Neuron (in vitro differentiated cells): ENCODE results near the gene HAUS2.

Experiments
- H2AFZ ChIP-seq: one replicate; pipeline ENCODE4 v1.6.1; 2013; ENCODE audit warnings: low read depth, mild to moderate bottlenecking, inconsistent platforms, low read length, moderate library complexity
- H3K27me3 ChIP-seq: one replicate; pipeline ENCODE4 v1.6.1; 2013; ENCODE audit warnings: low read length; ENCODE audit not compliant: insufficient read depth
- H3K36me3 ChIP-seq: one replicate; pipeline ENCODE4 v1.6.1; 2013; ENCODE audit warnings: low read length; ENCODE audit not compliant: insufficient read depth
- H3K4me1 ChIP-seq: one replicate; pipeline ENCODE4 v1.6.1; 2013; ENCODE audit warnings: low read length; ENCODE audit not compliant: insufficient read depth
- H3K4me3 ChIP-seq: 2 replicates; pipeline ENCODE4 v1.5.1; 2013; ENCODE audit warnings: mild to moderate bottlenecking, low read length, moderate library complexity
- H3K9me3 ChIP-seq: one replicate; pipeline ENCODE4 v1.6.1; 2013; ENCODE audit warnings: low read length

Gene HAUS2

DNA sequence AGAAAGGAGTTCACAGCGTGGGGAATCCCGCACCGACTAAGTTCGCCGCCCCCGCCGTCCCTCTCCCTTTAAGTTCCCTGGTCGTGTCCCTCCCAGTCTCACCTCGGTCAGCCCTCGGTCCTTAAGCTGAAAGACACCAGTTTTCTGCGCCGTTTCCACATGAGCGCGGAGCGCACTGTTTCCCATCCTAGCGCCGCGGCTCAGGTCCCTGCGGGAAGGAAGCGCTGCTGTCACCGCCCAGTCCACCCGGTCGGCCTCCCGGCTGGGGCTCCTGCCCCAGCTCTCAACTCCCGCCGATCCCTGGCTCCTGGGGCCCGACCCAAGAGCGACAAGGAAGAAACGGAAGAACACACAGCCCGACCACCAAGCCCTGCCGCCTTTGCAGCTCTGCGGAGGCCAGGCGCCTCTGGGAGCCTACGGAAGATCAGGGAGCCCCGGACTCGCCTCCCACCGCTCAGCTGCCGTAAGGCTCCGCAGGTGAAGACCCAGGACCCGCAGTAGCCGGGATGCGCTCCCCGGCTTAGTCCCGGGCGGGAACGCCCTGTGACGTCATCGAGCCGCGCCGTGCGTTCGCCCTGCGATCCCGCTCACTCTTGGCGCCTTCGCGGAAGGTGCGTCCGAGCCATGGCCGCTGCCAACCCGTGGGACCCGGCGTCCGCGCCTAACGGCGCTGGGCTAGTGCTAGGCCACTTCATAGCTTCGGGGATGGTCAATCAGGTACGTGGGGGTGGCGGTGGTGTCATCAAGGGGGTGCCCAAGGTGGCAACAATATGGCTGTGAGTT is at the start of gene HAUS2, which contains the start of gene LRRC57:
Gene HAUS2 (plus strand): TSS at position 590 of the 783 bp plus-strand sequence. CDS start 35 bp downstream, at position 625.
Gene LRRC57 (minus strand): TSS at position 545 of the 783 bp plus-strand sequence. CDS start 359 bp downstream, at position 186.
- peak within 1 kb of the TSS; percentile 80 for H3K4me3 ChIP-seq
- H3K4me1 ChIP-seq, result peaks cover 22% of the 10 kb centered on the region
- H2AFZ ChIP-seq, result peak within 1 kb of the TSS; percentile 79
- H3K9me3 ChIP-seq, result no peaks in the 10 kb centered on the region
- H3K27me3 ChIP-seq, result no peaks in the 10 kb centered on the region
- H3K36me3 ChIP-seq, result peaks cover 28% of the 10 kb centered on the region

DNA sequence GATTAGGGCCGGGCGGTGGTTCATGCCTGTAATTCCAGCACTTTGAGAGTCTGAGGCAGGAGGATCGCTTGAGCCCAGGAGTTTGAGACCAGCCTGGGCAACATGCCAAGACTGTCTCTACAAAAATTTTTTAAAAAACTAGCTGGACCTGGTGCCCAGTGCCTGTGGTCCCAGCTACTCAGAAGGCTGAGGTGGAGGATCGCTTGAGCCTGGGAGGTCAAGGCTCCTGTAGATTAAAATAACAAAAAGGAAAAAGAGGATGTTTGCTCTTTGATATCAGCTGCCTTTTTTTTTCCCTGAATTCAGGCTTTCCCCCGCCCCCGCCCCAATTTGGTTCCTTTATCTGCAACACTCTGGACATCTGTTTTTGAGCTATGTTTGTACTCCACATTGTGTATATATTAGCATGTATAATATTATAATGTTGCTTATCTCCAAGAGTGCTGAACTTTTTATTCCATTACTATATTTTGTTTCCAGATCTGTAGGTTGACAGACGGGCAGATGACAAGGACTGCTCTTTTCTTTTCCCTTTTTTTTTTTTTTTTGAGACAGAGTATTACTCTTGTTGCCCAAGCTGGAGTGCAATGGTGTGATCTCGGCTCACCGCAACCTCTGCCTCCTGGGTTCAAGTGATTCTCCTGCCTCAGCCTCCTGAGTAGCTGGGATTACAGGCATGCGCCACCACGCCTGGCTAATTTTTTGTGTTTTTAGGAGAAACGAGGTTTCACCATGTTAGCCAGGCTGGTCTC is 48.6 kb upstream of the HAUS2 start:
- no peak overlapping the region for H2AFZ ChIP-seq

DNA sequence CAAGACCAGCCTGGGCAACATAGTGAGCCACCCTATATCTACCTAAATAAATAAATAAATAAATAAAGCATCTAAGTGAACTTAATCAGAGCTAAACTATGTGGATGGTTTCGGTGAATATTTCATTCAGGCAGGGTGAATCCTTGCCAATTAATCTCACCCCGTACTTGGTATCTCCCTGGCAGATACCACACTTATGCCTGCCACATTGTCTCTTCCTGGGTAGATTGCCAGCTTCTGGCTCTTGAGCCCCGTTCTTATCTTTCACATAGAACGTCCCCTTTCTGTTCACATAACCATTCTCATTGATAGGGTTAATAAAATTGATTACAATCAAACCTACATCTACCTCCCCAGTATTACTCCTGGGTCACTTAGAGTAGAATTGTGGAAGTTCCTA is 46.2 kb upstream of the HAUS2 start:
- Histone ChIP-seq H3K27me3 (no peaks in the 10 kb centered on the region), H3K9me3 (no peaks in the 10 kb centered on the region), H2AFZ (no peak overlapping the region), H3K4me3 (no peak overlapping the region), H3K36me3 (no peaks in the 10 kb centered on the region), H3K4me1 (no peaks in the 10 kb centered on the region)

More for the DNA sequence above, 48.6 kb upstream of the HAUS2 start:
- no peaks in the 10 kb centered on the region for H3K9me3 ChIP-seq
- no peak overlapping the region for H3K4me3 ChIP-seq
- no peaks in the 10 kb centered on the region for H3K36me3 ChIP-seq
- peaks cover 6% of the 10 kb centered on the region for H3K4me1 ChIP-seq
- no peaks in the 10 kb centered on the region for H3K27me3 ChIP-seq

DNA sequence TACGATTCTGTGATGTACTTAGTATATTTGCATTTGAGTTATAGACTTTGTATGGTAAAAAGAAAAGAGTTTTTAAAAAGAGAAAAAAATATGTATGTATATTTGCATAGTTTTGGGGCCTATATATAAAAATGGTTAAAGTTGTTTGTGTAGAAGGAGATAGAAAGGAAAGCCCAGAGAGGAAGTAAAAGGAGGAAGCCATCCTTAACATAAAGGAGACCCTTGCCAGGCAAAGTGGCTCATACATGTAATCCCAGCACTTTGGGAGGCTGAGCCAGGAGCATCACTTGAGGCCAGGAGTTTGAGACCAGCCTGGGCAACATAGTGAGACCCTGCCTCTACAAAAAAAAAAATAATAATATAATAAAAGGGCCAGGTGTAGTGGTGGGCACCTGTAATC is 44.8 kb upstream of the HAUS2 start:
- Histone ChIP-seq H2AFZ (no peak overlapping the region), H3K27me3 (no peaks in the 10 kb centered on the region), H3K9me3 (no peaks in the 10 kb centered on the region)

DNA sequence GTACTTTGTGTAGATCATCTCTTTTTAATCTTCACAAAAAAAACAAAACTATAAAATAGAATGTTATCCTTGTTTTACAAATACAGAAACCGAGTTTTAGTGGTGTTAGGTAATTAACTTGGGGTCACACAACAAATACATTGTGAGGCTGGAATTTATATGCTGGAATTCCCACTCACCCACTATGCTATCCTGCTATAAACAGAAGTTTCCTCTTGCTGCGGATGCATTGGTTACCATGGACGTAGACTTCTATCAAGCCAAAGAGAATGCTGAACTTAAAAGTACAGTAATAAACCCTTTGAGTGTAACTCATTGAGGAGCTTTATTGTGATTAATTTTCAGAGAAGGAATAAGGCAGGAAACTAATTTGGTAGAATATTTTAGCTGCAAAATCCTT is 44.0 kb upstream of the HAUS2 start:
- no peaks in the 10 kb centered on the region for H3K36me3 ChIP-seq
- no peak overlapping the region for H2AFZ ChIP-seq
- no peak overlapping the region for H3K4me3 ChIP-seq
- no peaks in the 10 kb centered on the region for H3K4me1 ChIP-seq
- H3K9me3 ChIP-seq, result no peaks in the 10 kb centered on the region
- H3K27me3 ChIP-seq, result no peaks in the 10 kb centered on the region

More for the DNA sequence above, 44.8 kb upstream of the HAUS2 start:
- no peaks in the 10 kb centered on the region for H3K4me1 ChIP-seq
- no peak overlapping the region for H3K4me3 ChIP-seq
- H3K36me3 ChIP-seq, result no peaks in the 10 kb centered on the region

DNA sequence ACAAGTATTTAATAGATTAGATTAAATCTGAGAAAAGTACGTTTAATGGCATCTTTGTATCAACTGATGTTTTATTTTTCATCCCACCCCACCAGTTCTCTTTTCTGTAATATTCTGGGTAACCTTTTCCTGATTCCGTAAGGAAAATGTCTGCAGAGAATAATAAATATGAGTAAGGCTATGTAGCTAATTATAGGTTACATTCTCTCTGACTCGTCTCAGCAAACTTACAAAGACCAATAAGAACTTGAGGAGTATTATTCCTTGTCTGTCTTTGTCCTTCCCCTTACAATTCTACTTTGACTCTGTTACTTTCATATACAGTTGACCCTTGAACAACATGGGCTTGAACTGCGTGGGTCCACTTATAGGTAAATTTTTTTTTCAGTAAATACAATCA is 41.1 kb upstream of the HAUS2 start:
- no peaks in the 10 kb centered on the region for H3K9me3 ChIP-seq
- no peaks in the 10 kb centered on the region for H3K4me1 ChIP-seq
- no peak overlapping the region for H2AFZ ChIP-seq
- no peak overlapping the region for H3K4me3 ChIP-seq
- H3K36me3 ChIP-seq, result peaks cover under 1% of the 10 kb centered on the region
- no peaks in the 10 kb centered on the region for H3K27me3 ChIP-seq

DNA sequence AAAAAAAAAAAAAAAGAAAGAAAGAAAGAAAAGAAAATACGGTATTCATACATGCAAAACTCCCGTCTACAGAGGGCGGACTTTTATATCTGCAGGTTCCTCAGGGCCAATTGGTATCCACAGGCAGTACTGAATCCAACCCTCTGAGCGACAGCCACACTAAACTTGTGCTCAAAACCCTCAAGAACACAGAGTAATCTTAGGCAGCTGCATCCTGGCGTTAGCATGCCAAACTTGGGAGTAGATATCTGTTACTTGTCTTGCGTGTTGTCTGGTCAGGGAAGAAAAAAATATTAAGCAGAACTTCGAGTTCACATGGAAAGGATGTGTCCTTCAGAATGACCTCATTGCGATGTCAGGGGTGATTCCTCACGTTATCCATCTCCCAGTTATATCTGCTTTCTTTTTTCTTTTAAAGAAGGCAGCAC is 40.4 kb upstream of the HAUS2 start:
- no peaks in the 10 kb centered on the region for H3K9me3 ChIP-seq
- H3K4me1 ChIP-seq, result no peaks in the 10 kb centered on the region
- H3K4me3 ChIP-seq, result no peak overlapping the region
- H3K27me3 ChIP-seq, result no peaks in the 10 kb centered on the region
- no peak overlapping the region for H2AFZ ChIP-seq
- peaks cover 7% of the 10 kb centered on the region for H3K36me3 ChIP-seq

DNA sequence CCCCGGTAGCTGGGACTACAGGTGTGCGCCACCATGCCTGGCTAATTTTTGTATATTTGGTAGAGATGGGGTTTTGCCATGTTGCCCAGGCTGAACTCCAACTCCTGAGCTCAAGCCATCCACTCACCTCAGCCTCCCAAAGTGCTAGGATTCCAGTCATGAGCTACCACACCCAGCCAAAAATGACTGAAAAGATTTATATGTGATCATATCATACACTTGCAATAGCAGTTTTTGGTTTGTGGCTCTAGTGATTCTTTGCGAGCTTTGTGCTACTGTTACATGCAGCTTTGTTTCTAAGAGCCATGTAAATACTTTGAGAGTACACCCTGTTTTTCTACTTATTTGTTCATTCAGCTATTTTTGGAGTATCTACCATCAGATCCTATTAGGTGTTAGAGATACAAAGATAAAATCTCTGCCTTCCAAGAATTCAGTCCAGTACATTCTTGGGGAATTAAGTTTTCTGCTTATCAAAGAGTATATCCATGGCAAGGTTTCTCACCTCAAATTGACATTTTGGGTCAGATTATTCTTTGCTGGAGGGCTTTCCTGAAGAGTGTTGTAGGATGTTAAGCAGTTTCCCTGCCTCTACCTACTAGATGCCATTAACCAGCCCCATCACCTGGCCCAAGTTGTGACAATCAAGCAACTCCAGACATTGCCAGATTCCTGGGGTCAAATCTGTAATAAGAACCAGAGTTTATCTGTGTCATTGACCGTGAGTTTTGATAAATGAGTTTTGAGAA is 38.2 kb upstream of the HAUS2 start:
- Histone ChIP-seq H3K36me3 (peaks cover 17% of the 10 kb centered on the region), H3K4me1 (no peaks in the 10 kb centered on the region), H3K27me3 (no peaks in the 10 kb centered on the region), H3K9me3 (no peaks in the 10 kb centered on the region), H3K4me3 (no peak overlapping the region), H2AFZ (no peak overlapping the region)

DNA sequence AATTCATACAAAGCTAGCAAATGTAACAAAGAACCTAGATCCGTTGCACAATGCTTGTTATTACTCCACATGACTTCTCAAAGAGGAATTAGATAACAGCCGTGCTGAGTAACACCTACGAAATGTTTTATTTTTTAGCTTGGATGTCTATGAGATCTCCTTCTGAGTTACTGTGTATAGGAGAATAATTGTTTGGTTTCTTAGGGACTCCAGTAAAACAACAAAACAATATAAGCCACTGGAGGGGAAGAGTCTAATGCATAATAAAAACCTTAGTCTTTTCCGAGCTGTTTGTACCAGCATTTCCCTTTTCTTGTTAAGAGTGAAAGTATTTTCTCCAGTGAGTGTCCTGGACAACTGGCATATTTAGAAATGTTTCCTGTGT is 37.6 kb upstream of the HAUS2 start:
- peaks cover 23% of the 10 kb centered on the region for H3K36me3 ChIP-seq
- no peaks in the 10 kb centered on the region for H3K4me1 ChIP-seq
- no peak overlapping the region for H2AFZ ChIP-seq
- no peaks in the 10 kb centered on the region for H3K27me3 ChIP-seq
- H3K4me3 ChIP-seq, result no peak overlapping the region
- H3K9me3 ChIP-seq, result no peaks in the 10 kb centered on the region

DNA sequence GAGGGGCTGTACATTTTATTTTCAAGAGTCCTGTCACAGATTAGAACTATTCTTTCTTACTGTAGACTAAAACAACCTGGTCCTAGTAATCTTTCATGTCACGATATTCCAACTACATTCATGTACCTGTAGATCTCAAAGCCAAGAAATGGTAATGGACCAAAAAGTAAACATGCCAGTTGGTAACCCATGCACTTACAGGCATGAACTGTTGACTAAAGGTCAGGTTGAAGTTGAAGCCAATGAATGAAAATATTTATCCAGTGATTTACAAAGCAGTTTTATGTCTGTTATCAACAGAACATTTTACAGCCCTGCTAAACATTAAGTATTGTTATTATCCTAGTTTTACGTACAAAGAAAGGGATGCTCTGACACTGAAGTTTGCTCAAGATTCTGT is 25.3 kb upstream of the HAUS2 start:
- Histone ChIP-seq H3K36me3 (peaks cover 21% of the 10 kb centered on the region), H3K27me3 (no peaks in the 10 kb centered on the region), H3K9me3 (no peaks in the 10 kb centered on the region), H2AFZ (no peak overlapping the region), H3K4me1 (no peaks in the 10 kb centered on the region), H3K4me3 (no peak overlapping the region)

DNA sequence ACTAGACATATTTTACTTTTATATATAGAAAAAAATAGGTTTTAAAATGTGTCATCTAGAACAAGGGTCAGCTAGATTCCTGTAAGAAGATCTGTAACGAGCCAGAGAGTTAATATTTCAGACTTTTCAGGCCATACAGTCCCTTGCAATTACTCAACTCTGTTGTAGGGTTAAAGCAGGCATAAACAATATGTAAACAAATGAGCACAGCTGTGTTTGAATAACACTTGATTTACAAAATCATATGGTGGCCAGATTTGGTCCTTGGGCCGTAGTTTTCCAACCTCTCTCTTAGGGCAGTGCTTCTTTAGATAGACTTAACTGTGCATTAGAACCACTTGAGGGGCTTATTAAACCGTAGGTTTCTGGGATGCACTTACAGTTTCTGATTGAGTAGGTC is 19.7 kb upstream of the HAUS2 start:
- Histone ChIP-seq H3K4me3 (no peak overlapping the region), H3K27me3 (no peaks in the 10 kb centered on the region), H3K36me3 (peaks cover 49% of the 10 kb centered on the region), H3K4me1 (no peaks in the 10 kb centered on the region), H2AFZ (no peak overlapping the region), H3K9me3 (no peaks in the 10 kb centered on the region)

DNA sequence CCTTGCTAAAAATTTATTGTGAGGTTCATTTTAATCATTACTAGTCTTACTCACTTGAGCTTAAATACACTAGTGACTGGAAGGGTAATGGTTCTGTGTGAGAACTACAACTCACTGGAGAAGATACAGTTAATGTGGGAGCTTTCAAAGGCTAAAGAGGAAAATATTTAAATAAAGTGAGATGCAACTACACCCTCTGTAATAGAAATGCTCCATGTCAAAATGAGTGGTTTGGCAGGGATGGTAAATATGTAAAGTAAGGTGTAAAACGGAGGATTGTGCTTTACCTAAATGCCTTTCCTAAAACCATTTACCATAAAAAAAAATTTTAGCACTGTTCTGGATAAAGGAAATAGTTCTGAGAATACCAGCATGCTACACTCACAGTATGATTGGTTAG is 15.4 kb upstream of the HAUS2 start:
- H3K36me3 ChIP-seq, result peaks cover 52% of the 10 kb centered on the region
- no peaks in the 10 kb centered on the region for H3K4me1 ChIP-seq
- H3K9me3 ChIP-seq, result no peaks in the 10 kb centered on the region
- no peak overlapping the region for H3K4me3 ChIP-seq
- no peaks in the 10 kb centered on the region for H3K27me3 ChIP-seq
- no peak overlapping the region for H2AFZ ChIP-seq
